Esophagus muscularis mucosa (tissue), 4 donors: ENCODE results near the gene PPP1R16B. TPM values are rescaled to one million over a fixed set of nuclear protein-coding genes. Genes with fewer than 3 reads are reported as not detected.
"Not testable (repeated sequence)": the region's sequence is repeated elsewhere in the genome, so short reads cannot be mapped to it uniquely, and the experiment has no call there.

ENCODE experiments used
- DNase-seq: peaks from one replicate; pipeline ENCODE4 v3.0.0-alpha.2; 2017; ENCODE audit errors: extremely low spot score
- H3K27ac ChIP-seq, 4 donors: fragments of 200-600 bp; sonication (generic); replicated peaks in 1 of 4; 1 replicate in 3 of 4; 2 replicates in 1 of 4; pipeline ENCODE4 v1.5.1; 2016 to 2019; ENCODE audit warnings: mild to moderate bottlenecking in 1 of 4
- H3K27me3 ChIP-seq, 4 donors: fragments of 200-600 bp; sonication (generic); one replicate each; pipeline versions ENCODE4 v1.5.1 to v1.6.0; 2016 to 2019
- H3K36me3 ChIP-seq, 4 donors: fragments of 200-600 bp; sonication (generic); one replicate each; pipeline ENCODE4 v1.5.1; 2016 to 2019
- H3K4me1 ChIP-seq, 4 donors: fragments of 200-600 bp; sonication (generic); one replicate each; pipeline ENCODE4 v1.5.1; 2016 to 2019
- H3K4me3 ChIP-seq, 4 donors: fragments of 200-600 bp; sonication (generic); 1 replicate in 2 of 4; 2 replicates in 2 of 4; pipeline ENCODE4 v1.5.1; 2016 to 2019; ENCODE audit warnings: mild to moderate bottlenecking in 4 of 4, moderate library complexity in 1 of 4
- H3K9me3 ChIP-seq, 4 donors: fragments of 200-600 bp; sonication (generic); 1 replicate in 3 of 4; 2 replicates in 1 of 4; pipeline ENCODE4 v1.5.1; 2016 to 2019
- EP300 ChIP-seq: sonication (generic); formaldehyde crosslinking; IDR thresholded peaks from one replicate; pipeline ENCODE4 v1.6.1; 2017; ENCODE audit warnings: antibody characterized with exemption
- POLR2A ChIP-seq: fragments of 450-650 bp; IDR thresholded peaks from one replicate; pipeline ENCODE4 v1.6.1; 2017; ENCODE audit warnings: antibody characterized with exemption, moderate library complexity, mild to moderate bottlenecking, low read depth
- POLR2AphosphoS5 ChIP-seq, 2 donors: sonication (generic); formaldehyde crosslinking; IDR thresholded peaks; one replicate each; pipeline ENCODE4 v1.6.1; 2017; ENCODE audit warnings: antibody characterized with exemption in 2 of 2
- WGBS: methylation state at CpG from one replicate; pipeline ENCODE4 v1.1.5; 2018; 5-methylcytosine and 5-hydroxymethylcytosine counted together
- intact Hi-C: fragments of 100-400 bp; cut with DNase I; formaldehyde crosslinking; loops from one replicate; pipeline ENCODE4 v1.15.1; 2023
- total RNA-seq, 4 donors: library from RNA; depleted of rRNA; stranded (reverse); fragments of >200 nt; gene quantifications; one replicate each; pipeline versions ENCODE4 v1.1.0 to v1.2.1, GENCODE V29; 2016
- TF ChIP-seq, protein P1 (sequence below), 3 experiments: fragments of 200-600 bp in 2 of 3; fragments of 450-650 bp in 1 of 3; sonication (generic) in 2 of 3; IDR thresholded peaks; one replicate each; pipeline ENCODE4 v1.5.1; 2017 to 2019; ENCODE audit warnings: antibody characterized with exemption in 3 of 3, mild to moderate bottlenecking in 2 of 3, moderate library complexity in 1 of 3

The PPP1R16B gene
- total RNA-seq, 4 donors from 2014 or later, result 3.7 to 12.1 (median 6.8) TPM

DNA sequence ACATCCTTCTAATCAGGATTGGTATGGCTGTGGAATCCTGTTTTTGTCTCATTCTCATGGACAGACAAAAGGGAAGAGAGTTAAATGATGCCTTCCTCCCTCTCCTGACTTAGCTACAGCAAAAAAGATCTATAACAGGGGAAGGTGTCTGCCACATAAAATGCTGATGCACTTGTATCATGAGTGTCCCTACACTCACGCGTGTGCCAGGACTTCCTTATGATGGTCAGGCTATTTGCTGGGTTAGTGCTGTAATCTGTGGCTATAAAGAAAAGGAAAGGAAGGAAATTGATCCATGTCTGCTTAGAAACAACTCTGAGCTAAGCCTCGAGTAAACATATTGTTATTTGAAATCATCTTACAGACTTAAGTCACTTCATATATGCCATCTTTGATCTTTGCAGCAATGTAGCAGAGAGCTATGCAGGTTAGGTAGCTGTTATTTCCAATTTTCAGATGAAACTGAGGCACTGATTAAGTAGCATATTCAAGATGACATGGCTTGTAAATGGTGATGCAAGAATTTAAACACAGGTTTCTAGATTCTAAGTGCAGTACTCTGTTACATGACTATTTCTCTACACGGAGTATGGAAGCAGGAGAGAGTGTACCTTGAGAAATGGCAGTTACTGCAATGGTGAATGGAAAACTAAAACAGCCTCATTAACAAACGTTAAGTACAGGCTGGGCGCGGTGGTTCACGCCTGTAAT is 148.3 kb downstream of the PPP1R16B start:
- WGBS, result 92% methylated on average over 8 of the region's 8 CpGs
- Histone ChIP-seq H3K27ac (no peak overlapping the region), H3K36me3 (peaks cover 0 to 43% (median 4%) of the 10 kb centered on the region in 4 donors), H3K4me1 (no peaks in the 10 kb centered on the region), H3K9me3 (no peaks in the 10 kb centered on the region), H3K4me3 (no peak overlapping the region), H3K27me3 (no peaks in the 10 kb centered on the region)
- intact Hi-C loops, result no loop called here
- TF ChIP-seq EP300, result no peak
- peak in 1 of 2 donors; percentile 64 for TF ChIP-seq POLR2AphosphoS5 (IDR thresholded peaks at IDR 0.05)
- no peak for DNase-seq

DNA sequence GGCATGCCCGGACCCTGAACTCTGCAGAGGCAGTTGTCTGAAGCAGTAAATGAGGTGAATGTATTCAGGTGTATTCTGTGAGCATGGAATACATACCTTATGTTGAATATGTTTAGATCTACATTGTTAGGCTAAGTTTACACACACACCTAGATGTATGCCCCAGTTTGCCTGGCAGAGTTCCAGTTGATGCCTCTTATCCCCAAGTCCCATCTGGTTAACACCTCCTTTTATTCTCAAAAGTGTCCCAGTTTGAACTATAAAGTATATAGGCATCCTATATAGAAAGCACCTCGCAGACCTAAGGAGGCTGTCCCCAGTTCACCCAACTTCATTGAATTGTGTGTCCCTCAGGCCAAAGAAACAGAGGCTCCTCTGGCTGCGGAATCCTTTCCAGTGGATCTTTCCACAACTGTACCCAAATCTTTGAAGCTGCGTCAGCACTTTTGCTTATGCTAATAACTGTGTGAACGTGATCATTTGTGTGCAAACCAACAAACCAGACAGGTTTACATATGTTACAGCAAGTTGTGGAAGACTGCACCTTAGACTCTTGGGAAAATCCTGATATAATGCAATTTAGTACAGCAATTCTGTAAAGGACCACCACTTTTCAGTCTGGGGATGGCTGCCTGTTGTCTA is 151.9 kb downstream of the PPP1R16B start:
- no peak for DNase-seq
- 98% methylated on average over 5 of the region's 5 CpGs for WGBS
- Histone ChIP-seq H3K4me3 (no peak overlapping the region), H3K9me3 (no peaks in the 10 kb centered on the region), H3K36me3 (peaks cover 0 to 8% (median 0%) of the 10 kb centered on the region in 4 donors), H3K27ac (no peak overlapping the region), H3K4me1 (peaks cover 6 to 10% (median 7%) of the 10 kb centered on the region in 4 donors), H3K27me3 (peaks cover 0 to 1% (median 0%) of the 10 kb centered on the region in 4 donors)
- TF ChIP-seq POLR2A (no peak), POLR2AphosphoS5 (IDR thresholded peaks at IDR 0.05) (no peak), EP300 (no peak)
- TF ChIP-seq, protein P1, sequence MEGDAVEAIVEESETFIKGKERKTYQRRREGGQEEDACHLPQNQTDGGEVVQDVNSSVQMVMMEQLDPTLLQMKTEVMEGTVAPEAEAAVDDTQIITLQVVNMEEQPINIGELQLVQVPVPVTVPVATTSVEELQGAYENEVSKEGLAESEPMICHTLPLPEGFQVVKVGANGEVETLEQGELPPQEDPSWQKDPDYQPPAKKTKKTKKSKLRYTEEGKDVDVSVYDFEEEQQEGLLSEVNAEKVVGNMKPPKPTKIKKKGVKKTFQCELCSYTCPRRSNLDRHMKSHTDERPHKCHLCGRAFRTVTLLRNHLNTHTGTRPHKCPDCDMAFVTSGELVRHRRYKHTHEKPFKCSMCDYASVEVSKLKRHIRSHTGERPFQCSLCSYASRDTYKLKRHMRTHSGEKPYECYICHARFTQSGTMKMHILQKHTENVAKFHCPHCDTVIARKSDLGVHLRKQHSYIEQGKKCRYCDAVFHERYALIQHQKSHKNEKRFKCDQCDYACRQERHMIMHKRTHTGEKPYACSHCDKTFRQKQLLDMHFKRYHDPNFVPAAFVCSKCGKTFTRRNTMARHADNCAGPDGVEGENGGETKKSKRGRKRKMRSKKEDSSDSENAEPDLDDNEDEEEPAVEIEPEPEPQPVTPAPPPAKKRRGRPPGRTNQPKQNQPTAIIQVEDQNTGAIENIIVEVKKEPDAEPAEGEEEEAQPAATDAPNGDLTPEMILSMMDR (IDR thresholded peaks at IDR 0.05), result no peak
- intact Hi-C loops, result no loop called here

DNA sequence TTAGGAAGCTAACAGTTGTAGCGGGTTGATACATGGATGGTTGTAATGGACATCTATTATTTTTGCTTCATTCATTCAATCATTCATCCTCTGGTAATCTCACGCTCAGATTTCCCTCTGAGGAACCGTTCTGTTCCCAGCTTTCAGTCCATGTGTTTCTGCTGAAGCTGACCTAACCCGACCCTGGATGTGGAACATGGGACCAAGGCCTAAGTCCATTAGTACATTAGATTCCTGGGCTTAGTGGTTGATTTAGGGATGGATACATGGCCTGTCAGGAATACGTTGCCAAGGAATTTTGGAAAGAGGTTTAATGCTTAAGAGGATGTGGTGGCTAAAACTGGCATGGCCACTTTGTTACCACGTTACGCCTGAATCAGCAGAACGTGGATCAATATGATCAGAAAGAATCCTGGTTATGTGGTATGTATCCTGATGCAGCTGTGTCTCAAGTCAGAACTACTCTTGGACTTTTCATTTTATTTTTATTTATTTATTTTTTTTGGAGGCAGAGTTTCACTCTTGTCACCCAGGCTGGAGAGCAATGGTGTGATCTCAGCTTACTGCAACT is 152.5 kb downstream of the PPP1R16B start:
- no peak for DNase-seq
- TF ChIP-seq, protein P1 (IDR thresholded peaks at IDR 0.05), result no peak
- TF ChIP-seq EP300 (no peak), POLR2A (no peak), POLR2AphosphoS5 (IDR thresholded peaks at IDR 0.05) (no peak)

DNA sequence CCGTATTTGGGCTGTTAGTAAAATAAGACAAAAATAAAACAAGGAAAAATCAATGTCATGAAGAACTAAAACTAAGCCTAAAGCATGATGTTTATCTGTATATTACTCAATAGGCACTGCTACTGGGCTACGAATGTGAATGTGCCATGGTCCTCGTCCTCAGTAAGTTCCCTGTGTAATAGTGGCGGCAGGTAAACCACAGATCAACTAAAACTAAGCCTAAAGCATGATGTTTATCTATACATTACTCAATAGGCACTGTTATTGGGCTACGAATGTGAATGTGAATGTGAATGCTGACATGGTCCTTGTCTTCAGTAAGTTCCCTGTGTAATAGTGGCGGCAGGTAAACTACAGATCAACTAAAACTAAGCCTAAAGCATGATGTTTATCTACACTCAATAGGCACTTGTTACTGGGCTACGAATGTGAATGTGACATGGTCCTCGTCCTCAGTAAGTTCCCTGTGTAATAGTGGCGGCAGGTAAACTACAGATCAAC is 154.7 kb downstream of the PPP1R16B start:
- H3K4me3 ChIP-seq, H3K36me3 ChIP-seq, H3K9me3 ChIP-seq, DNase-seq, H3K27ac ChIP-seq, H3K27me3 ChIP-seq, intact Hi-C loops: not testable (repeated sequence)
- peaks cover 12 to 29% (median 23%) of the 10 kb centered on the region in 4 donors for H3K4me1 ChIP-seq
- WGBS, result 89% methylated on average over 9 of the region's 9 CpGs

More for the DNA sequence above, 152.5 kb downstream of the PPP1R16B start:
- no peak overlapping the region for H3K27ac ChIP-seq
- 87% methylated on average over 8 of the region's 8 CpGs for WGBS
- intact Hi-C loops, result no loop called here
- peaks cover 9 to 14% (median 11%) of the 10 kb centered on the region in 4 donors for H3K4me1 ChIP-seq
- H3K9me3 ChIP-seq, result no peaks in the 10 kb centered on the region
- peaks cover 0 to 2% (median 0%) of the 10 kb centered on the region in 4 donors for H3K36me3 ChIP-seq
- no peak overlapping the region for H3K4me3 ChIP-seq
- H3K27me3 ChIP-seq, result peaks cover 0 to 2% (median 0%) of the 10 kb centered on the region in 4 donors

DNA sequence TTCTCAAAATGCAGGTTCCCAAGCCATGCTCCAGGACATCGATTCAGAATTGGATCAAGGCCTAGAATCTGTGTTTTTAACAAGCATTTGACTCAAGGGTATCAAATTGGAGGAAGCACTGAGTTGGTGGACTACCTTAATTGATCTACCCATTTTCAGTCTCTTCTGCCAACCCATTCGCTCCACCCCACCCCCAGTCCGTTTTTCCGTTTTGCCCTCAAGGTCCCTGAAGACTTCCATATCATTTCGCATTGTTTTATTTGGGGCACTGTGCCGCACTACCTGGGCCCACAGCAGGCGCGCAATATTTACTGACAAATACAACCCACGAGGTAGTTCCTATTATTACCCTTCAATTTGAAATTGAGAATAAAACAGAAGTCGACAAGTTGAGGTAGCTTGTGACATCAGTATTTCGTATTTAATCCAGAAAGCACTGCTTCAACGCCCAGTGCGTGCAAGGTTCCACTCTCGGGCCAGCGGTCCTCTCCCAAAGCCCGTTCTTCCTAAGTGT is 156.1 kb downstream of the PPP1R16B start:
- DNase-seq, result no peak
- H3K27me3 ChIP-seq, result peaks cover 0 to 2% (median 0%) of the 10 kb centered on the region in 4 donors
- intact Hi-C loops, result no loop called here
- WGBS, result 12% methylated on average over 15 of the region's 16 CpGs
- H3K36me3 ChIP-seq, result peaks cover 0 to 11% (median 0%) of the 10 kb centered on the region in 4 donors
- H3K9me3 ChIP-seq, result no peaks in the 10 kb centered on the region
- peaks cover 15 to 33% (median 27%) of the 10 kb centered on the region in 4 donors for H3K4me1 ChIP-seq
- peak overlapping the region; percentile 82 to 99 (median 96) for H3K4me3 ChIP-seq
- TF ChIP-seq POLR2A (no peak), POLR2AphosphoS5 (IDR thresholded peaks at IDR 0.05) (no peak), EP300 (no peak)
- TF ChIP-seq, protein P1 (IDR thresholded peaks at IDR 0.05), result no peak
- H3K27ac ChIP-seq, result peak overlapping the region; percentile 91 to 98 (median 98)
